HCT116 (cell line): Measurements from ENCODE around the gene PRKX. TPM values are rescaled to one million over a fixed set of nuclear protein-coding genes. Genes with fewer than 3 reads are reported as not detected.

Experiments used
- ATAC-seq: fragments of 200-7000 bp; cut with Tn5 transposase; 2 replicates; pipeline ENCODE4 v1.9.1; 2020; ENCODE audit warnings: mild to moderate bottlenecking, moderate library complexity
- BruUV-seq: library from RNA; stranded (reverse); fragments of 400-500 nt; replicated peaks from 2 replicates; lab custom pipeline; 2021; lab: Mats Ljungman, UMichigan
- CTCF ChIA-PET: fragments of 300-600 bp; sonication (Branson Sonifier 250); formaldehyde crosslinking; loops from one replicate; lab custom pipeline; 2021; ENCODE audit warnings: antibody characterized with exemption; lab: Charles Lee
- POLR2A ChIA-PET: fragments of 300-600, 350-600 bp; sonication (Branson Sonifier 250); formaldehyde crosslinking; loops from one replicate; lab custom pipeline; 2021; ENCODE audit warnings: antibody characterized with exemption; lab: Charles Lee
- RAD21 ChIA-PET, 2 experiments: fragments of 300-600 bp; sonication (Branson Sonifier 250); formaldehyde crosslinking; loops; one replicate each; lab custom pipeline; 2023; ENCODE audit warnings: low total read pairs in 2 of 2; ENCODE audit not compliant: uncharacterized antibody in 2 of 2, unreplicated experiment in 2 of 2, low non-redundant PET in 1 of 2; lab: Charles Lee
- DNase-seq: peaks from one replicate; pipeline ENCODE4 v3.0.0-alpha.2; 2010; ENCODE audit warnings: low read depth, low spot score
- H2AFZ ChIP-seq: fragments of 200-600 bp; shearing (Covaris generic), sonication (generic); 2 replicates; pipeline ENCODE4 v1.6.1; 2017; ENCODE audit warnings: low read depth, mixed run types, mixed read lengths, antibody characterized with exemption, low read length; ENCODE audit not compliant: poor library complexity, severe bottlenecking
- H3K27ac ChIP-seq: 2 replicates; pipeline ENCODE4 v1.5.1; 2012; ENCODE audit warnings: low read depth, low read length
- H3K27me3 ChIP-seq: fragments of 200-600 bp; sonication (generic); 2 replicates; pipeline ENCODE4 v1.6.1; 2016; ENCODE audit warnings: mixed run types, low read length, mixed read lengths; ENCODE audit not compliant: insufficient read depth
- H3K36me3 ChIP-seq, 2 experiments: fragments of 200-500 bp in 1 of 2; fragments of 200-600 bp in 1 of 2; sonication (Bioruptor generic) in 1 of 2; sonication (generic) in 1 of 2; 2 replicates each; pipeline versions ENCODE4 v1.5.1 to v1.6.1; 2014 to 2016; ENCODE audit warnings: low read length in 2 of 2, inconsistent platforms in 1 of 2, mixed read lengths in 1 of 2, mixed run types in 1 of 2; ENCODE audit not compliant: insufficient read depth in 2 of 2, control insufficient read depth in 1 of 2
- H3K4me1 ChIP-seq, 2 experiments: fragments of 200-600 bp in 1 of 2; sonication (generic) in 1 of 2; 2 replicates each; pipeline versions ENCODE4 v1.5.1 to v1.6.1; 2012 to 2017; ENCODE audit warnings: low read length in 2 of 2, inconsistent platforms in 1 of 2, mild to moderate bottlenecking in 1 of 2, mixed read lengths in 1 of 2, mixed run types in 1 of 2, moderate library complexity in 1 of 2; ENCODE audit not compliant: insufficient read depth in 2 of 2, control insufficient read depth in 1 of 2
- H3K4me2 ChIP-seq: fragments of 200-600 bp; sonication (generic); 2 replicates; pipeline ENCODE4 v1.6.1; 2017; ENCODE audit warnings: mixed run types, low read length, mixed read lengths
- H3K4me3 ChIP-seq, 2 experiments: fragments of 200-600 bp in 1 of 2; sonication (generic) in 1 of 2; replicated peaks in 1 of 2; 2 replicates each; pipeline ENCODE4 v1.5.1; 2011 to 2016; ENCODE audit warnings: low read length in 2 of 2, control low read depth in 1 of 2, low read depth in 1 of 2, mild to moderate bottlenecking in 1 of 2, mixed read lengths in 1 of 2, mixed run types in 1 of 2
- H3K79me2 ChIP-seq: fragments of 200-600 bp; sonication (generic); 2 replicates; pipeline ENCODE4 v1.6.1; 2017; ENCODE audit warnings: mild to moderate bottlenecking, mixed run types, low read length, moderate library complexity, mixed read lengths; ENCODE audit not compliant: insufficient read depth
- H3K9ac ChIP-seq: fragments of 200-600 bp; sonication (generic); 2 replicates; pipeline ENCODE4 v1.6.1; 2016; ENCODE audit warnings: low read length, mixed read lengths
- H3K9me2 ChIP-seq: fragments of 200-600 bp; sonication (generic), shearing (Covaris generic); 2 replicates; pipeline ENCODE4 v1.6.1; 2017; ENCODE audit warnings: mixed run types, mild to moderate bottlenecking, moderate library complexity; ENCODE audit not compliant: insufficient read depth
- H3K9me3 ChIP-seq, 2 experiments: fragments of 200-500 bp in 1 of 2; fragments of 200-600 bp in 1 of 2; sonication (Bioruptor generic) in 1 of 2; sonication (generic) in 1 of 2; 2 replicates each; pipeline ENCODE4 v1.6.1; 2014 to 2017; ENCODE audit warnings: low read length in 2 of 2, mixed read lengths in 2 of 2, inconsistent platforms in 1 of 2, low read depth in 1 of 2, mild to moderate bottlenecking in 1 of 2, mixed run types in 1 of 2, moderate library complexity in 1 of 2; ENCODE audit not compliant: control insufficient read depth in 1 of 2, insufficient read depth in 1 of 2
- H4K20me1 ChIP-seq: fragments of 200-600 bp; sonication (generic), shearing (Covaris generic); 2 replicates; pipeline ENCODE4 v1.6.1; 2017; ENCODE audit warnings: mixed run types, mild to moderate bottlenecking, moderate library complexity; ENCODE audit not compliant: insufficient read depth
- ATF3 ChIP-seq: IDR thresholded peaks from 2 replicates; pipeline ENCODE4 v1.6.1; 2012
- CBX3 ChIP-seq: IDR thresholded peaks from 2 replicates; pipeline ENCODE4 v1.6.1; 2012; ENCODE audit warnings: low read depth
- CTCF ChIP-seq, 3 experiments: fragments of 200-600 bp in 1 of 3; sonication (generic) in 1 of 3; IDR thresholded peaks in 2 of 3; conservative IDR thresholded peaks in 1 of 3; 2 replicates each; pipeline ENCODE4 v1.5.1; 2012 to 2017; ENCODE audit warnings: low read depth in 2 of 3, low read length in 2 of 3, antibody characterized with exemption in 1 of 3, borderline replicate concordance in 1 of 3, control low read depth in 1 of 3, mild to moderate bottlenecking in 1 of 3, mixed read lengths in 1 of 3, mixed run types in 1 of 3, moderate library complexity in 1 of 3; ENCODE audit not compliant: insufficient read depth in 1 of 3
- EGR1 ChIP-seq: IDR thresholded peaks from 2 replicates; pipeline ENCODE4 v1.6.1; 2012; ENCODE audit warnings: low read depth
- ELF1 ChIP-seq: IDR thresholded peaks from 2 replicates; pipeline ENCODE4 v1.6.1; 2012; ENCODE audit warnings: low read depth, borderline replicate concordance
- EZH2 ChIP-seq: fragments of 200-600 bp; sonication (generic); IDR thresholded peaks from 2 replicates; pipeline ENCODE4 v1.6.1; 2017; ENCODE audit warnings: antibody characterized with exemption, mixed run types
- FOSL1 ChIP-seq: IDR thresholded peaks from 2 replicates; pipeline ENCODE4 v1.6.1; 2012; ENCODE audit warnings: low read depth
- MAX ChIP-seq: IDR thresholded peaks from 2 replicates; pipeline ENCODE4 v1.6.1; 2012
- POLR2A ChIP-seq: IDR thresholded peaks from 2 replicates; pipeline ENCODE4 v1.7.0; 2011; ENCODE audit warnings: borderline replicate concordance; ENCODE audit not compliant: insufficient read depth, insufficient read length; ENCODE audit errors: extremely low read depth
- RAD21 ChIP-seq: IDR thresholded peaks from 2 replicates; pipeline ENCODE4 v1.6.1; 2012; ENCODE audit warnings: low read depth, mild to moderate bottlenecking
- SIN3A ChIP-seq: IDR thresholded peaks from 2 replicates; pipeline ENCODE4 v1.6.1; 2012; ENCODE audit warnings: low read depth
- SP1 ChIP-seq: IDR thresholded peaks from 2 replicates; pipeline ENCODE4 v1.6.1; 2012; ENCODE audit warnings: low read depth
- SRF ChIP-seq: IDR thresholded peaks from 2 replicates; pipeline ENCODE4 v1.6.1; 2012; ENCODE audit warnings: low read depth
- TCF7L2 ChIP-seq: IDR thresholded peaks from 2 replicates; pipeline ENCODE4 v1.7.0; 2011; ENCODE audit warnings: borderline replicate concordance, inconsistent platforms; ENCODE audit not compliant: insufficient read depth, insufficient read length; ENCODE audit errors: extremely low read depth
- YY1 ChIP-seq: IDR thresholded peaks from 2 replicates; pipeline ENCODE4 v1.6.1; 2011; ENCODE audit warnings: low read length, low read depth, moderate library complexity, mild to moderate bottlenecking; ENCODE audit not compliant: insufficient replicate concordance; ENCODE audit errors: extremely low read depth
- ZFX ChIP-seq: fragments of 450-650 bp; IDR thresholded peaks from 2 replicates; pipeline ENCODE4 v1.6.1; 2017
- ZNF274 ChIP-seq: fragments of 200-500 bp; sonication (Bioruptor generic); IDR thresholded peaks from 2 replicates; pipeline ENCODE4 v1.6.1; 2014; ENCODE audit warnings: mild to moderate bottlenecking, low read depth, low read length, inconsistent platforms
- intact Hi-C: fragments of 100-400 bp; cut with micrococcal nuclease; formaldehyde crosslinking; loops from 2 replicates; pipeline ENCODE4 v1.10.0; 2022
- total RNA-seq: library from RNA; stranded (reverse); gene quantifications from one replicate; pipeline ENCODE4 v1.2.1, GENCODE V29; 2021; ENCODE audit not compliant: unreplicated experiment
- TF ChIP-seq, protein P1 (sequence below): IDR thresholded peaks from 2 replicates; pipeline ENCODE4 v1.6.1; 2011; ENCODE audit warnings: mild to moderate bottlenecking, low read length, moderate library complexity; ENCODE audit not compliant: insufficient replicate concordance; ENCODE audit errors: extremely low read depth
- TF ChIP-seq, protein P2 (sequence below): IDR thresholded peaks from 2 replicates; pipeline ENCODE4 v1.6.1; 2012; ENCODE audit warnings: low read depth

The PRKX gene
- total RNA-seq, 1 experiment from 2014 or later = 26.7 TPM

DNA sequence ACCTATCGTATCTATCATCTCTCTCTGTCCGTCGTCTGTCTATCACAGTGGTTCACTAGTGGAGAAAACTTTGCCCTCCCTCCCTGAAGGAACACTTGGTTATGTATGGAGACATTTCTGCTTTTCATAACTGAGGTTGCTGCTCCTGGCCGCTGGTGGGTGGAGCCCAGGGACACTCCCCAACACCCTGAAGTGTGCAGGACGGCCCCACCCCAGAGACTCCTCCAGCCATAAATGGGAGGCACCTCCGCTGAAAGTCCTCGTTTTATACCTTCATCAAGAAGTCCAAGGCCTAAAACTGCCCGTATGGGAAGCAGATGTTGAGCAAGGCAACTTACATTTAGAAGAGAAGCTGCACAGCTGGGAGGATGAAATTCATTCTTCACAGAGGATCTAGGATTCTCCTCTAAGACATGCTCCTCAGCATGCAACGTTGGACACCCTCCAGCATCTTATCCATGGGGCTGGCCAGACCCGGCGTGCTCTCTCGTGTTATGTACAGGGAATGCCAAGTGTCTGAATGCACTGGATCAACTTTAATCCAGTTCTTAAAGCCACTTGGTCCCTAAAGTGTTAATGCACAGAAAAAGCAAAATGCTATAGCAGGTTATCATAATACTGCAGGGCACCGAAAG is 43.5 kb downstream of the PRKX start:
- Histone ChIP-seq H3K36me3 (no peaks in the 10 kb centered on the region; a peak in 1 of 4 replicates), H3K79me2 (no peaks in the 10 kb centered on the region), H3K9me2 (no peaks in the 10 kb centered on the region), H3K4me2 (no peak overlapping the region), H3K4me1 (no peaks in the 10 kb centered on the region), H3K9ac (no peak overlapping the region), H3K27me3 (no peaks in the 10 kb centered on the region), H3K4me3 (no peak overlapping the region), H3K9me3 (no peaks in the 10 kb centered on the region), H2AFZ (no peak overlapping the region), H3K27ac (no peak overlapping the region), H4K20me1 (no peaks in the 10 kb centered on the region)
- CTCF ChIA-PET = no interaction called here
- RAD21 ChIA-PET = no interaction called here
- ATAC-seq (no peak), DNase-seq (no peak)
- TF ChIP-seq FOSL1 (no peak), ZNF274 (no peak), SP1 (no peak), SRF (no peak), CBX3 (no peak), EZH2 (no peak), EGR1 (no peak), ELF1 (no peak), CTCF (IDR thresholded peaks at IDR 0.05 in 2 of 3, conservative IDR thresholded peaks at IDR 0.05 in 1 of 3; ENCODE audit: borderline replicate concordance in 1 of 3, insufficient read depth in 1 of 3, low read depth in 2 of 3, low read length in 2 of 3) (no peak), RAD21 (no peak), ATF3 (no peak), MAX (no peak), YY1 (no peak), ZFX (no peak), SIN3A (no peak), TCF7L2 (no peak), POLR2A (no peak)
- TF ChIP-seq, protein P1, sequence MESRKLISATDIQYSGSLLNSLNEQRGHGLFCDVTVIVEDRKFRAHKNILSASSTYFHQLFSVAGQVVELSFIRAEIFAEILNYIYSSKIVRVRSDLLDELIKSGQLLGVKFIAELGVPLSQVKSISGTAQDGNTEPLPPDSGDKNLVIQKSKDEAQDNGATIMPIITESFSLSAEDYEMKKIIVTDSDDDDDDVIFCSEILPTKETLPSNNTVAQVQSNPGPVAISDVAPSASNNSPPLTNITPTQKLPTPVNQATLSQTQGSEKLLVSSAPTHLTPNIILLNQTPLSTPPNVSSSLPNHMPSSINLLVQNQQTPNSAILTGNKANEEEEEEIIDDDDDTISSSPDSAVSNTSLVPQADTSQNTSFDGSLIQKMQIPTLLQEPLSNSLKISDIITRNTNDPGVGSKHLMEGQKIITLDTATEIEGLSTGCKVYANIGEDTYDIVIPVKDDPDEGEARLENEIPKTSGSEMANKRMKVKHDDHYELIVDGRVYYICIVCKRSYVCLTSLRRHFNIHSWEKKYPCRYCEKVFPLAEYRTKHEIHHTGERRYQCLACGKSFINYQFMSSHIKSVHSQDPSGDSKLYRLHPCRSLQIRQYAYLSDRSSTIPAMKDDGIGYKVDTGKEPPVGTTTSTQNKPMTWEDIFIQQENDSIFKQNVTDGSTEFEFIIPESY = no peak
- TF ChIP-seq, protein P2, sequence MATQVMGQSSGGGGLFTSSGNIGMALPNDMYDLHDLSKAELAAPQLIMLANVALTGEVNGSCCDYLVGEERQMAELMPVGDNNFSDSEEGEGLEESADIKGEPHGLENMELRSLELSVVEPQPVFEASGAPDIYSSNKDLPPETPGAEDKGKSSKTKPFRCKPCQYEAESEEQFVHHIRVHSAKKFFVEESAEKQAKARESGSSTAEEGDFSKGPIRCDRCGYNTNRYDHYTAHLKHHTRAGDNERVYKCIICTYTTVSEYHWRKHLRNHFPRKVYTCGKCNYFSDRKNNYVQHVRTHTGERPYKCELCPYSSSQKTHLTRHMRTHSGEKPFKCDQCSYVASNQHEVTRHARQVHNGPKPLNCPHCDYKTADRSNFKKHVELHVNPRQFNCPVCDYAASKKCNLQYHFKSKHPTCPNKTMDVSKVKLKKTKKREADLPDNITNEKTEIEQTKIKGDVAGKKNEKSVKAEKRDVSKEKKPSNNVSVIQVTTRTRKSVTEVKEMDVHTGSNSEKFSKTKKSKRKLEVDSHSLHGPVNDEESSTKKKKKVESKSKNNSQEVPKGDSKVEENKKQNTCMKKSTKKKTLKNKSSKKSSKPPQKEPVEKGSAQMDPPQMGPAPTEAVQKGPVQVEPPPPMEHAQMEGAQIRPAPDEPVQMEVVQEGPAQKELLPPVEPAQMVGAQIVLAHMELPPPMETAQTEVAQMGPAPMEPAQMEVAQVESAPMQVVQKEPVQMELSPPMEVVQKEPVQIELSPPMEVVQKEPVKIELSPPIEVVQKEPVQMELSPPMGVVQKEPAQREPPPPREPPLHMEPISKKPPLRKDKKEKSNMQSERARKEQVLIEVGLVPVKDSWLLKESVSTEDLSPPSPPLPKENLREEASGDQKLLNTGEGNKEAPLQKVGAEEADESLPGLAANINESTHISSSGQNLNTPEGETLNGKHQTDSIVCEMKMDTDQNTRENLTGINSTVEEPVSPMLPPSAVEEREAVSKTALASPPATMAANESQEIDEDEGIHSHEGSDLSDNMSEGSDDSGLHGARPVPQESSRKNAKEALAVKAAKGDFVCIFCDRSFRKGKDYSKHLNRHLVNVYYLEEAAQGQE = no peak
- intact Hi-C loops = no loop called here
- POLR2A ChIA-PET = no interaction called here
- no TSS peak for BruUV-seq
